ENCODE measurements around the gene ERAS. TPM values are rescaled to one million over a fixed set of nuclear protein-coding genes. Genes with fewer than 3 reads are reported as not detected.
"Not testable (repeated sequence)": the region's sequence is repeated elsewhere in the genome, so short reads cannot be mapped to it uniquely, and the experiment has no call there.

The ERAS gene
- total RNA-seq, 1 donor from 2014 or later = 0.22 TPM

GRCh38 chrX:48854898-48855297 lies 28.6 kb downstream of the ERAS start:
- TF ChIP-seq CTCF (IDR thresholded peaks at IDR 0.05) = peak; percentile 59
- H3K9me3 Mint-ChIP-seq (ENCODE audit: low read depth) = peaks cover 10% of the 10 kb centered on the region
- H3K4me3 Mint-ChIP-seq (ENCODE audit: unreplicated experiment) = no peak overlapping the region
- H3K27me3 Mint-ChIP-seq (ENCODE audit: low read depth) = peaks cover 10% of the 10 kb centered on the region
- H3K4me1 Mint-ChIP-seq (ENCODE audit: low read depth) = no peaks in the 10 kb centered on the region
- no peak overlapping the region for H3K27ac Mint-ChIP-seq (ENCODE audit: unreplicated experiment)
- no peaks in the 10 kb centered on the region for H3K36me3 Mint-ChIP-seq (ENCODE audit: low read depth)
- DNase-seq (ENCODE audit: low spot score) = no peak

GRCh38 chrX:48864210-48864609 lies 37.9 kb downstream of the ERAS start:
- Mint-ChIP-seq H3K9me3 (ENCODE audit: low read depth) (peaks cover 19% of the 10 kb centered on the region), H3K4me3 (ENCODE audit: unreplicated experiment) (no peak overlapping the region), H3K4me1 (ENCODE audit: low read depth) (peaks cover 11% of the 10 kb centered on the region), H3K27me3 (ENCODE audit: low read depth) (no peaks in the 10 kb centered on the region), H3K36me3 (ENCODE audit: low read depth) (no peaks in the 10 kb centered on the region), H3K27ac (ENCODE audit: unreplicated experiment) (no peak overlapping the region)
- no peak for TF ChIP-seq CTCF (IDR thresholded peaks at IDR 0.05)
- no peak for DNase-seq (ENCODE audit: low spot score)

GRCh38 chrX:48872017-48872416 lies 45.7 kb downstream of the ERAS start:
- H3K27me3 Mint-ChIP-seq (ENCODE audit: low read depth); DNase-seq (ENCODE audit: low spot score); H3K4me1 Mint-ChIP-seq (ENCODE audit: low read depth); H3K27ac Mint-ChIP-seq (ENCODE audit: unreplicated experiment); H3K4me3 Mint-ChIP-seq (ENCODE audit: unreplicated experiment); H3K36me3 Mint-ChIP-seq (ENCODE audit: low read depth): not testable (repeated sequence)
- peaks cover 18% of the 10 kb centered on the region for H3K9me3 Mint-ChIP-seq (ENCODE audit: low read depth)

DNA sequence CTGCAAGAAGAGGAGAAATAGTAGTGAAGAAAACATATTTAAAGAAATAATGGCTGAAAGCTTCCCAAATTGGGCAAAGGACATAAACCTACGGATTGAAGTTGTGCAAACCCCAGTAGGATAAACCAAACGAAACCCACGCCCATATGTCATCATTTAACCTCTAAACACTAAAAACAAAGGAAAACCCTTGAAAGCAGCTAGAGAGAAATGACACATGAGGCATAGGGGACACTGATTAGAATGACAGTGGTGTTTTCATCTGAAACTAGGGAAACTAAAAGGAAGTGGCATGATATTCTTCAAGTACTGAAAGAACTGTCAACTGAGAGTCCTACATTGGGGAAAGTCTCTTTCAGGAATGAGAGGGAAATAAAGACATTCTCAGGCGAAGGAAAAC lies 50.6 kb downstream of the ERAS start:
- H3K9me3 Mint-ChIP-seq (ENCODE audit: low read depth) = peaks cover 14% of the 10 kb centered on the region
- H3K27ac Mint-ChIP-seq (ENCODE audit: unreplicated experiment); H3K4me1 Mint-ChIP-seq (ENCODE audit: low read depth); H3K27me3 Mint-ChIP-seq (ENCODE audit: low read depth); H3K4me3 Mint-ChIP-seq (ENCODE audit: unreplicated experiment); H3K36me3 Mint-ChIP-seq (ENCODE audit: low read depth); DNase-seq (ENCODE audit: low spot score): not testable (repeated sequence)

Other genes starting within 250 kb of the ERAS start
- gene WDR13, start 229.0 kb upstream of the ERAS start, total RNA-seq = 87.7 to 92.9 TPM (median 92.3 TPM) in 3 replicates
- gene WAS, start 142.7 kb upstream of the ERAS start, total RNA-seq = 0.24 to 1.3 TPM (median 0.37 TPM) in 3 replicates
- gene SUV39H1, start 129.8 kb upstream of the ERAS start, total RNA-seq = 3.0 to 4.7 TPM (median 3.6 TPM) in 3 replicates
- not detected in 3 replicates for gene GLOD5, start 64.8 kb upstream of the ERAS start, total RNA-seq
- gene GATA1, start 39.9 kb upstream of the ERAS start, total RNA-seq = not detected in 3 replicates
- gene HDAC6, start 24.4 kb upstream of the ERAS start, total RNA-seq = 87.3 to 117 TPM (median 94.8 TPM) in 3 replicates
- gene PCSK1N, start 9.1 kb downstream of the ERAS start, total RNA-seq = 58.7 to 74.2 TPM (median 69.2 TPM) in 3 replicates
- gene TIMM17B, start 71.3 kb downstream of the ERAS start, total RNA-seq = 37.7 to 41.6 TPM (median 38.0 TPM) in 3 replicates
- 58.4 to 61.7 TPM (median 61.7 TPM) in 3 replicates for gene PQBP1, start 71.4 kb downstream of the ERAS start, total RNA-seq
- gene SLC35A2, start 85.1 kb downstream of the ERAS start, total RNA-seq = 32.3 to 39.2 TPM (median 38.9 TPM) in 3 replicates
- 4.3 to 5.1 TPM (median 4.6 TPM) in 3 replicates for gene PIM2, start 92.5 kb downstream of the ERAS start, total RNA-seq
- gene OTUD5, start 131.1 kb downstream of the ERAS start, total RNA-seq = 47.4 to 49.0 TPM (median 47.5 TPM) in 3 replicates
- gene KCND1, start 145.3 kb downstream of the ERAS start, total RNA-seq = 1.4 to 1.7 TPM (median 1.6 TPM) in 3 replicates
- gene GRIPAP1, start 175.8 kb downstream of the ERAS start, total RNA-seq = 28.8 to 37.5 TPM (median 32.7 TPM) in 3 replicates
- 39.3 to 42.5 TPM (median 41.2 TPM) in 3 replicates for gene TFE3, start 216.8 kb downstream of the ERAS start, total RNA-seq
- 6.9 to 7.7 TPM (median 7.3 TPM) in 3 replicates for gene CCDC120, start 232.5 kb downstream of the ERAS start, total RNA-seq
- gene PRAF2, start 247.5 kb downstream of the ERAS start, total RNA-seq = 51.9 to 58.3 TPM (median 53.4 TPM) in 3 replicates

All from chondrocyte (in vitro differentiated cells).